H1 (cell line): ENCODE results near the gene IMPG2. TPM values are rescaled to one million over a fixed set of nuclear protein-coding genes. Genes with fewer than 3 reads are reported as not detected.

Experiments
- CTCF ChIA-PET: fragments of 300-600 bp; sonication (Branson Sonifier 250); formaldehyde crosslinking; loops from one replicate; lab custom pipeline; 2021; ENCODE audit not compliant: partially characterized antibody; lab: Charles Lee
- POLR2A ChIA-PET: fragments of 300-600 bp; sonication (Branson Sonifier 250); formaldehyde crosslinking; loops from one replicate; lab custom pipeline; 2021; ENCODE audit warnings: inconsistent platforms; ENCODE audit not compliant: partially characterized antibody; lab: Charles Lee
- DNase-seq, 2 experiments: peaks; one replicate each; pipeline versions ENCODE4 v3.0.0 to v3.0.0-alpha.2; 2010 to 2022; ENCODE audit warnings: low spot score in 2 of 2, low read depth in 1 of 2, mixed read lengths in 1 of 2
- FAIRE-seq: peaks from 2 replicates; lab custom pipeline; 2011; peaks lifted over from hg19 to GRCh38; lab: Jason Lieb, UNC
- H2AFZ ChIP-seq: 2 replicates; pipeline ENCODE4 v1.8.1; 2012; ENCODE audit warnings: low read length, inconsistent platforms
- H2AK5ac ChIP-seq: 2 replicates; pipeline ENCODE4 v1.6.1; 2013; ENCODE audit warnings: low read depth, low read length
- H2BK120ac ChIP-seq: replicated peaks from 2 replicates; pipeline ENCODE3; 2013; ENCODE audit warnings: low read depth, low read length, inconsistent platforms
- H2BK12ac ChIP-seq: 2 replicates; pipeline ENCODE4 v1.6.1; 2013; ENCODE audit warnings: low read depth, low read length
- H2BK15ac ChIP-seq: 2 replicates; pipeline ENCODE4 v1.6.1; 2013; ENCODE audit warnings: low read length
- H2BK20ac ChIP-seq: 2 replicates; pipeline ENCODE4 v1.6.1; 2013; ENCODE audit warnings: low read length
- H2BK5ac ChIP-seq: 2 replicates; pipeline ENCODE4 v1.6.1; 2013; ENCODE audit warnings: low read depth, low read length
- H3K14ac ChIP-seq: 2 replicates; pipeline ENCODE4 v1.6.1; 2013; ENCODE audit warnings: inconsistent platforms; ENCODE audit not compliant: insufficient read length
- H3K18ac ChIP-seq: 2 replicates; pipeline ENCODE4 v1.6.1; 2013; ENCODE audit warnings: low read length; ENCODE audit errors: extremely low read depth
- H3K23ac ChIP-seq: 2 replicates; pipeline ENCODE4 v1.6.1; 2013; ENCODE audit warnings: inconsistent platforms; ENCODE audit not compliant: insufficient read length
- H3K23me2 ChIP-seq: 2 replicates; pipeline ENCODE4 v1.6.1; 2013; ENCODE audit warnings: low read depth, low read length
- H3K27ac ChIP-seq: 2 replicates; pipeline ENCODE4 v1.6.1; 2011; ENCODE audit warnings: low read depth, low read length, inconsistent platforms
- H3K27me3 ChIP-seq, 4 experiments: replicated peaks in 1 of 4; 1 replicate in 1 of 4; 2 replicates in 3 of 4; pipeline versions ENCODE4 v1.6.1 to v1.8.1; 2011 to 2013; ENCODE audit warnings: low read length in 3 of 4, mild to moderate bottlenecking in 3 of 4, inconsistent platforms in 2 of 4, mixed read lengths in 2 of 4, moderate library complexity in 1 of 4; ENCODE audit not compliant: control insufficient read depth in 3 of 4, insufficient read depth in 3 of 4; ENCODE audit errors: extremely low read depth in 1 of 4
- H3K36me3 ChIP-seq, 4 experiments: 2 replicates each; pipeline versions ENCODE4 v1.6.1 to v1.8.1; 2011 to 2013; ENCODE audit warnings: mild to moderate bottlenecking in 4 of 4, low read length in 3 of 4, moderate library complexity in 2 of 4, control low read depth in 1 of 4, inconsistent platforms in 1 of 4; ENCODE audit not compliant: insufficient read depth in 4 of 4, control insufficient read depth in 2 of 4
- H3K4ac ChIP-seq: replicated peaks from 2 replicates; pipeline ENCODE3; 2013; ENCODE audit warnings: low read length, low read depth, mixed read lengths, inconsistent platforms; ENCODE audit not compliant: insufficient read length
- H3K4me1 ChIP-seq, 4 experiments: replicated peaks in 1 of 4; 1 replicate in 1 of 4; 2 replicates in 3 of 4; pipeline versions ENCODE4 v1.6.1 to v1.8.1; 2011 to 2013; ENCODE audit warnings: low read length in 3 of 4, inconsistent platforms in 2 of 4, mixed read lengths in 1 of 4; ENCODE audit not compliant: insufficient read depth in 4 of 4, control insufficient read depth in 3 of 4
- H3K4me2 ChIP-seq, 2 experiments: 2 replicates each; pipeline versions ENCODE4 v1.6.1 to v1.8.1; 2011 to 2013; ENCODE audit warnings: low read depth in 2 of 2, low read length in 2 of 2, control low read depth in 1 of 2, inconsistent platforms in 1 of 2, mild to moderate bottlenecking in 1 of 2; ENCODE audit not compliant: insufficient read depth in 1 of 2
- H3K4me3 ChIP-seq, 4 experiments: fragments of 200-600, 300-600 bp in 1 of 4; sonication (generic), shearing (Covaris generic), sonication (Bioruptor Twin) in 1 of 4; 2 replicates each; pipeline versions ENCODE4 v1.5.1 to v1.8.1; 2011 to 2016; ENCODE audit warnings: low read length in 4 of 4, low read depth in 3 of 4, control low read depth in 2 of 4, inconsistent platforms in 2 of 4, mild to moderate bottlenecking in 2 of 4, mixed read lengths in 1 of 4, moderate library complexity in 1 of 4; ENCODE audit not compliant: insufficient read depth in 2 of 4; ENCODE audit errors: extremely low read depth in 1 of 4
- H3K56ac ChIP-seq: replicated peaks from 2 replicates; pipeline ENCODE3; 2013; ENCODE audit warnings: low read depth, mild to moderate bottlenecking, mixed read lengths, low read length, inconsistent platforms; ENCODE audit not compliant: insufficient read length
- H3K79me1 ChIP-seq: 2 replicates; pipeline ENCODE4 v1.6.1; 2013; ENCODE audit warnings: low read depth, low read length, control low read depth
- H3K79me2 ChIP-seq, 2 experiments: 2 replicates each; pipeline versions ENCODE4 v1.6.1 to v1.8.1; 2012 to 2013; ENCODE audit warnings: low read length in 2 of 2, mild to moderate bottlenecking in 2 of 2, inconsistent platforms in 1 of 2; ENCODE audit not compliant: insufficient read depth in 2 of 2, control insufficient read depth in 1 of 2
- H3K9ac ChIP-seq, 4 experiments: replicated peaks in 1 of 4; 1 replicate in 1 of 4; 2 replicates in 3 of 4; pipeline versions ENCODE4 v1.6.1 to v1.8.1; 2011 to 2013; ENCODE audit warnings: low read depth in 3 of 4, low read length in 3 of 4, control low read depth in 2 of 4, mild to moderate bottlenecking in 2 of 4, moderate library complexity in 2 of 4, inconsistent platforms in 1 of 4; ENCODE audit errors: extremely low read depth in 1 of 4
- H3K9me3 ChIP-seq, 2 experiments: 2 replicates each; pipeline versions ENCODE4 v1.6.1 to v1.8.1; 2012 to 2013; ENCODE audit warnings: mild to moderate bottlenecking in 2 of 2, moderate library complexity in 2 of 2, control low read depth in 1 of 2, inconsistent platforms in 1 of 2, low read depth in 1 of 2, low read length in 1 of 2, mixed read lengths in 1 of 2; ENCODE audit not compliant: insufficient read depth in 2 of 2
- H4K20me1 ChIP-seq, 2 experiments: replicated peaks in 1 of 2; 2 replicates each; pipeline versions ENCODE3 to v1.8.1; 2011 to 2013; ENCODE audit warnings: inconsistent platforms in 2 of 2, low read length in 2 of 2, mild to moderate bottlenecking in 1 of 2; ENCODE audit not compliant: insufficient read depth in 2 of 2, control insufficient read depth in 1 of 2
- H4K5ac ChIP-seq: 2 replicates; pipeline ENCODE4 v1.6.1; 2013; ENCODE audit warnings: low read length, low read depth, mixed read lengths, inconsistent platforms; ENCODE audit not compliant: insufficient read length
- H4K8ac ChIP-seq: 2 replicates; pipeline ENCODE4 v1.8.0; 2013; ENCODE audit warnings: mild to moderate bottlenecking, moderate library complexity, low read length, inconsistent platforms; ENCODE audit not compliant: insufficient read depth; ENCODE audit errors: extremely low read depth
- H4K91ac ChIP-seq: replicated peaks from 2 replicates; pipeline ENCODE3; 2013; ENCODE audit warnings: low read length, mixed read lengths, inconsistent platforms; ENCODE audit not compliant: insufficient read length
- BACH1 ChIP-seq: IDR thresholded peaks from 2 replicates; pipeline ENCODE4 v1.6.1; 2012; ENCODE audit warnings: low read length, improper control_type of control experiment
- CEBPB ChIP-seq: IDR thresholded peaks from 2 replicates; pipeline ENCODE4 v1.6.1; 2012; ENCODE audit warnings: low read depth, low read length
- EGR1 ChIP-seq: IDR thresholded peaks from 2 replicates; pipeline ENCODE4 v1.6.1; 2011; ENCODE audit warnings: low read depth, low read length, borderline replicate concordance
- GTF2F1 ChIP-seq: IDR thresholded peaks from 2 replicates; pipeline ENCODE4 v1.6.1; 2012; ENCODE audit warnings: low read depth, low read length, improper control_type of control experiment, borderline replicate concordance
- JUND ChIP-seq: IDR thresholded peaks from 2 replicates; pipeline ENCODE4 v1.6.1; 2011; ENCODE audit warnings: mild to moderate bottlenecking, improper control_type of control experiment, low read length
- KDM5A ChIP-seq: fragments of 200-600 bp; IDR thresholded peaks from 2 replicates; pipeline ENCODE4 v1.7.1; 2012; ENCODE audit warnings: mild to moderate bottlenecking, low read length, inconsistent platforms, mixed read lengths
- NRF1 ChIP-seq: IDR thresholded peaks from 2 replicates; pipeline ENCODE4 v1.6.1; 2011; ENCODE audit warnings: mild to moderate bottlenecking, low read depth, low read length, improper control_type of control experiment
- RFX5 ChIP-seq: IDR thresholded peaks from 2 replicates; pipeline ENCODE4 v1.6.1; 2011; ENCODE audit warnings: low read depth, low read length, improper control_type of control experiment, borderline replicate concordance
- SIN3A ChIP-seq, 2 experiments: IDR thresholded peaks in 1 of 2; conservative IDR thresholded peaks in 1 of 2; 2 replicates each; pipeline ENCODE4 v1.6.1; 2011 to 2012; ENCODE audit warnings: low read length in 2 of 2, improper control_type of control experiment in 1 of 2, low read depth in 1 of 2, mild to moderate bottlenecking in 1 of 2
- SRF ChIP-seq: IDR thresholded peaks from 2 replicates; pipeline ENCODE4 v1.6.1; 2011; ENCODE audit warnings: mild to moderate bottlenecking, low read depth, low read length, moderate library complexity
- TAF1 ChIP-seq: IDR thresholded peaks from 2 replicates; pipeline ENCODE4 v1.6.1; 2011; ENCODE audit warnings: mild to moderate bottlenecking, low read depth, low read length
- TCF12 ChIP-seq: IDR thresholded peaks from 2 replicates; pipeline ENCODE4 v1.6.1; 2011; ENCODE audit warnings: low read depth, mild to moderate bottlenecking, low read length
- WGBS, 2 experiments: shearing (Covaris generic) in 1 of 2; methylation state at CpG; one replicate each; pipeline versions ENCODE4 v1.1.6 to v1.1.7; 2013 to 2015; ENCODE audit warnings: low lambda C conversion rate in 2 of 2, mixed read lengths in 2 of 2, inconsistent platforms in 1 of 2, low coverage in 1 of 2, missing lambda C conversion rate in 1 of 2; ENCODE audit not compliant: insufficient replicate concordance in 2 of 2, insufficient coverage in 1 of 2, insufficient read length in 1 of 2; ENCODE audit errors: extremely low coverage in 1 of 2, missing lambda C conversion rate in 1 of 2; 5-methylcytosine and 5-hydroxymethylcytosine counted together
- long read RNA-seq, 2 experiments: library from RNA in 1 of 2; library from capped mRNA in 1 of 2; stranded (forward); transcript quantifications; one replicate each; pipeline ENCODE4 v2.0.0, GENCODE V29; 2021; ENCODE audit warnings: inconsistent platforms in 1 of 2
- polyA minus RNA-seq, 3 experiments: library from RNA; depleted of rRNA, polyadenylated mRNA; stranded (reverse); fragments of >200 nt; gene quantifications; 1 replicate in 2 of 3; 2 replicates in 1 of 3; pipeline ENCODE4 v1.2.3, GENCODE V29; 2011
- polyA plus RNA-seq, 7 experiments: library from polyadenylated mRNA; depleted of rRNA in 3 of 7; stranded (reverse) in 5 of 7; unstranded in 2 of 7; fragments of >200 nt in 5 of 7; fragments of 200-250 nt in 2 of 7; gene quantifications; 1 replicate in 5 of 7; 2 replicates in 1 of 7; 4 replicates in 1 of 7; pipeline versions ENCODE4 v1.2.1 to v1.2.3, GENCODE V29; 2011 to 2013; ENCODE audit warnings: missing spikeins in 2 of 7, mixed read lengths in 2 of 7
- total RNA-seq: library from RNA; stranded (reverse); fragmentation: NEBNext Ultra II Directional; extraction: Animal tissue kit (Norgen Biotek cat#: 25700); gene quantifications from 2 replicates; pipeline ENCODE4 v1.2.1, GENCODE V29; 2021

Gene IMPG2
- total RNA-seq (0.06 and 0.08 TPM in 2 replicates), polyA plus RNA-seq (2011; rRNA removed) (0.02 and 0.03 TPM in 2 replicates), polyA minus RNA-seq (2011; rRNA and poly(A)+ RNA removed) (0.12 and 0.13 TPM in 2 replicates)
- polyA plus RNA-seq (2011; cell fraction: cytosol; rRNA removed): 0.03 TPM
- 0.07 TPM for polyA plus RNA-seq (2011; cell fraction: nucleus; rRNA removed)
- polyA plus RNA-seq (2012, experiment 1 of 2): 0.03 to 0.04 TPM in 2 of 4 replicates, not detected in the others
- polyA plus RNA-seq (2012, experiment 2 of 2): not detected
- 0.04 TPM for polyA plus RNA-seq (2013, experiment 1 of 2)
- polyA plus RNA-seq (2013, experiment 2 of 2): 0.04 TPM
- polyA minus RNA-seq (2011; cell fraction: cytosol; rRNA and poly(A)+ RNA removed): not detected
- 0.20 TPM for polyA minus RNA-seq (2011; cell fraction: nucleus; rRNA and poly(A)+ RNA removed)
- long read RNA-seq, experiment 1: 0 reads
- long read RNA-seq, experiment 2: 0 reads

- H2AK5ac ChIP-seq: no peak within 1 kb of the TSS
- H3K79me2 ChIP-seq: no peaks in the 10 kb centered on the region
- no peak within 1 kb of the TSS for H2AFZ ChIP-seq
- TF ChIP-seq RFX5 (no peak), TCF12 (no peak), KDM5A (no peak), SRF (no peak), CEBPB (no peak), BACH1 (no peak), NRF1 (no peak), JUND (no peak), SIN3A (conservative IDR thresholded peaks at IDR 0.05 in 1 of 2, IDR thresholded peaks at IDR 0.05 in 1 of 2; ENCODE audit: low read depth in 1 of 2, low read length in 2 of 2) (no peak), EGR1 (no peak), GTF2F1 (no peak), TAF1 (no peak)
- no peak within 1 kb of the TSS for H3K14ac ChIP-seq
- no peaks in the 10 kb centered on the region for H3K79me1 ChIP-seq
- no peak within 1 kb of the TSS for H4K5ac ChIP-seq
- H2BK15ac ChIP-seq: no peak within 1 kb of the TSS
- no peak within 1 kb of the TSS for H3K9ac ChIP-seq
- no peak within 1 kb of the TSS for H2BK120ac ChIP-seq
- no peak within 1 kb of the TSS for H3K27ac ChIP-seq
- no peak within 1 kb of the TSS for H3K4ac ChIP-seq
- no peaks in the 10 kb centered on the region for H3K36me3 ChIP-seq
- ChIA-PET CTCF (interaction anchor here (1.4 kb wide), 1 partner anchor 250 kb away, joined by 4 read pairs; no protein-coding TSS in a partner anchor), POLR2A (no interaction called here)
- no peak within 1 kb of the TSS for H4K91ac ChIP-seq
- H3K56ac ChIP-seq: no peak within 1 kb of the TSS
- no peak within 1 kb of the TSS for H3K18ac ChIP-seq
- no peak within 1 kb of the TSS for H2BK12ac ChIP-seq
- no peaks in the 10 kb centered on the region; the same call in 1 of the 2 replicates for H3K23me2 ChIP-seq
- H3K9me3 ChIP-seq: no peaks in the 10 kb centered on the region
- WGBS, 2 experiments: 83% methylated on average over 2 of the region's 2 CpGs; no CpG with 5 or more reads in 1 of the 2 experiments
- no peaks in the 10 kb centered on the region for H4K20me1 ChIP-seq
- H2BK20ac ChIP-seq: no peak within 1 kb of the TSS
- H3K4me1 ChIP-seq: no peaks in the 10 kb centered on the region
- H4K8ac ChIP-seq: no peak within 1 kb of the TSS
- DNase-seq (no peak), FAIRE-seq (no peak)
- H3K27me3 ChIP-seq: no peaks in the 10 kb centered on the region
- H3K4me3 ChIP-seq: no peak within 1 kb of the TSS
- no peak within 1 kb of the TSS for H3K23ac ChIP-seq
- H2BK5ac ChIP-seq: no peak within 1 kb of the TSS
- no peak within 1 kb of the TSS for H3K4me2 ChIP-seq
Observed at GRCh38 chr3:101320475-101320874, at the start of gene IMPG2. TSS of gene IMPG2 (minus strand) at chr3:101320575. CDS start at chr3:101320372, 203 bp downstream.
